IPS DF 6.9 (cell line): Measurements from ENCODE around the gene ADARB1.

Experiments used
- DNase-seq: peaks from one replicate; pipeline ENCODE4 v3.0.0-alpha.2; 2013; ENCODE audit warnings: low read depth, low spot score
- H3K27ac ChIP-seq: one replicate; pipeline ENCODE4 v1.5.1; 2013; ENCODE audit warnings: low read length, control low read depth
- H3K27me3 ChIP-seq: 2 replicates; pipeline ENCODE4 v1.6.1; 2013; ENCODE audit warnings: mild to moderate bottlenecking, low read length; ENCODE audit not compliant: control insufficient read depth, insufficient read depth
- H3K36me3 ChIP-seq: 2 replicates; pipeline ENCODE4 v1.6.1; 2013; ENCODE audit warnings: low read length; ENCODE audit not compliant: control insufficient read depth, insufficient read depth
- H3K4me1 ChIP-seq: 2 replicates; pipeline ENCODE4 v1.6.1; 2013; ENCODE audit warnings: low read length; ENCODE audit not compliant: control insufficient read depth, insufficient read depth
- H3K4me3 ChIP-seq: 2 replicates; pipeline ENCODE4 v1.5.1; 2013; ENCODE audit warnings: mild to moderate bottlenecking, low read length
- H3K9me3 ChIP-seq: 2 replicates; pipeline ENCODE4 v1.6.1; 2013; ENCODE audit warnings: low read length, inconsistent platforms; ENCODE audit not compliant: control insufficient read depth, insufficient read depth
- WGBS: extraction: QIAGEN DNeasy Blood & Tissue Kit; methylation state at CpG from one replicate; pipeline ENCODE4 v1.1.7; 2013; ENCODE audit warnings: mixed read lengths, missing lambda C conversion rate; ENCODE audit not compliant: insufficient read length, insufficient coverage; 5-methylcytosine and 5-hydroxymethylcytosine counted together

The ADARB1 gene

DNA sequence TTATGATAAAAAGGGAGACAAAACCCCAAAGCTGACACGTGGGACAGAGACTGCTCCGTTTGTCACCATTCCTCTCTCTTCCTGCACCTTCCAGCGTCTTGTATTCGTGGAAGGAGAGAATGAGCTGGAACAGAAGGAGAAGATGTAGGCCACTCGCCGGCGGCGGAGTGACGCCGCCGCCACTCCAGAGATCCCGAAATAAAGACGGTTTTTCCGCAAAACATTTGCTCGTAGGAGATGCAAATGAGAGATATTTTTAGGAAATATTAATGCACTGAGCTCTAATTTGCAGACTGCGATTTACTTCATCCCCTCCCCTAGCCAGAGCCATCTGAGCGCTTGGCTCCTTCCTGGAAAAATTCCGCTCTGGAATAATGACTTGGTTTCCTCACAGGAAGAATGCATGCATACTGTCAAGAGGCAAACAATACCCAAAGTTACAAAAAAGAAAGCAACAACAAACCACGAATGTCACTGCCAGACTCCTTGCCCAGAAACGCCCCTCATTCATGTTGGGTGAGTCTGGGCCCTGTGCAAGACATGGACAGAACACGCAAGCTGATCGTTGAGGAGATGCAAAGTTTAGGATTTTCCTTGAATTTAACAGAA is 18.0 kb upstream of the ADARB1 start:
- H3K27ac ChIP-seq, result no peak overlapping the region
- no peak overlapping the region for H3K4me3 ChIP-seq
- no peaks in the 10 kb centered on the region for H3K9me3 ChIP-seq
- no peak for DNase-seq
- H3K4me1 ChIP-seq, result peaks cover 5% of the 10 kb centered on the region
- no peaks in the 10 kb centered on the region for H3K36me3 ChIP-seq
- no peaks in the 10 kb centered on the region for H3K27me3 ChIP-seq
- WGBS, result no CpG with 5 or more reads among the region's 22 CpGs

DNA sequence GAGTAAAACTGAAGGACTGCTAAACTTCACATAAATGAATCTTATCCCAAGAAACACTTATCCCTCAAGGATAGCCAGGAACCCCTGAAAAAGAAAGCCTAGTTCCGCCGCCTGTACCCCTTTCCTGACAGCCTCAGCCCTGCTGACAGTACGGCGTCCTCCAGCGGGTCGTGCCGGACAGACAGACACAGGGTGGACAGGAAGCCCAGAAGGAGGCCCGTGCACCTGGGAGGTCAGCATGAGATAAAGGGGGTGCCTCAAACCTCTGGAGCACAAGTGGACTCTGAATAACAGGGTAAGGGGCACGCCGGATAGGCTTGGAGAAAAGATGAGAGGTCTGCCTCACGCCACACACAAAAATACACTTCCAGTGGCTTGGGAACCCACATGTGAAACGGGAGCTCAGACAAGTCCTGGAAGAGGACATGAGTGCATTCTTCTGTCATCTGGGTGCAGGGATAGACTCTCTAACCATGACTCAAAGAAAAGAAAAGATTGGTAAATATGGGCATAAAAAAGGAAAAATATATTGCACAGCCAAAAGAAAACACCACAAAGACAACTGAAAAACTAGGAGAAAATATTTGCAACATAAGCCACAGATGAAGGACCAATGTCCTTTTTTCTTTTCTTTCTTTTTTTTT is 17.3 kb upstream of the ADARB1 start:
- no peaks in the 10 kb centered on the region for H3K27me3 ChIP-seq
- DNase-seq, result no peak
- H3K9me3 ChIP-seq, result no peaks in the 10 kb centered on the region
- WGBS, result no CpG with 5 or more reads among the region's 12 CpGs
- H3K4me3 ChIP-seq, result no peak overlapping the region
- H3K36me3 ChIP-seq, result no peaks in the 10 kb centered on the region
- H3K27ac ChIP-seq, result no peak overlapping the region
- peaks cover 1% of the 10 kb centered on the region; the same call in 1 of the 2 replicates for H3K4me1 ChIP-seq

DNA sequence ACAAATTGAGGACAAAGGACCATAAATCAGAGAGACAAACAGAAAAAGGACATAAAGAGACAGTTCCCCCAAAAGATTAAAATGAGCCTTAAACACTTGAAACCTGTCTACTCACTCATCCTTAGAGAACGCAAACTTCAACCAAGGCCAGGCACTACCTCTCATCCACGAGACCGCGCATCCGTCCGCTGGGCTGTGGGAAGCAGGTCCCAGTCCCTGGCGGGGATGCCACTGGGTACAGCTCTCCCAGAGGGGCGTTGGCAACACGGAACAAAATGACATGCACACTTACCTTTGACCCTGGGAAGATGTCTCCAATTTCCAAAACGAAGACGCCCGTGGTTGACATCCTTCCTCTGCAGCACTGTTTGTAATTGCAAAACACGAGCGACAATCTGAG is 16.5 kb upstream of the ADARB1 start:
- Histone ChIP-seq H3K27ac (no peak overlapping the region), H3K27me3 (no peaks in the 10 kb centered on the region), H3K9me3 (no peaks in the 10 kb centered on the region), H3K4me1 (peaks cover 1% of the 10 kb centered on the region; the same call in 1 of the 2 replicates), H3K36me3 (no peaks in the 10 kb centered on the region), H3K4me3 (no peak overlapping the region)
- DNase-seq, result no peak
- no CpG with 5 or more reads among the region's 14 CpGs for WGBS

DNA sequence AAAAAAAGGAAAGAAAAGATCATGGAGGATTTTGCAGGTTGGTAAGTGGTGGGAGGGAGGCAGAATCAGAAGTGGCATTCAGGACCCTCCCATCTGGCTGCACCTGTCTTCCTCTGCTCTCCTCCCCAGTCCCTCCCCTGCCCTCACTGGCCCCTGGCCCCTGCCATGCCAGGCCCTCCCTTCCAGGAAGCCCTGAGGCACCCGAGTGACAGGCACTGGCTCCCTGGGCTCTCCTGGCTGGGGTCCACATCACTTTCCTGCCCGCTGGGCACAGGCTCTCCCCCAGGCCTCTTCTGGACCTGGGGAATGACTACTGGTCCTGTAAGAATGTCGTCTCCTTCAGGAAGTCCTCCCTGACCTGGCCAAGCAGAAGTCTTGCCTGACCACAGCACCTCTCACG is 15.3 kb upstream of the ADARB1 start:
- WGBS, result no CpG with 5 or more reads among the region's 4 CpGs
- no peak overlapping the region for H3K27ac ChIP-seq
- H3K4me3 ChIP-seq, result no peak overlapping the region

DNA sequence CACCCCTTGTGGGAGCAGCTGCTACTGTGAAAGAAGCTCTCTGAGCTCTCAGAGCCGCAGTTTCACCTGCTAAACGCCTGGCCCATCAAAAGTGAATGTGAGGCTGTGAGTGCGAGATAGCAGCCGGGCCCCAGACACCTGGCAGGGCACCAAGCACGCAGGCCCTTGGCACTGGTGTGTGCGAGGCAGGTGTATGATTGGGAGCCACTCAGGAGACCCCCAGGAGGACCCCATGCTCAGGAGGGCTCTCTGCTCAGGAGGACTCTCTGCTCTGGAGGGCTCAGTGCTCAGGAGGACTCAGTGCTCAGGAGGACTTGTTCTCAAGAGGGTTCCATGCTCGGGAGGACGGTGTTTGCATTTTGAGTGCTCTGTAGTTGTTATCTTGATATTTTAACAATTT is 14.3 kb upstream of the ADARB1 start:
- Histone ChIP-seq H3K9me3 (no peaks in the 10 kb centered on the region), H3K36me3 (no peaks in the 10 kb centered on the region), H3K27ac (no peak overlapping the region), H3K4me1 (peaks cover 7% of the 10 kb centered on the region), H3K27me3 (no peaks in the 10 kb centered on the region), H3K4me3 (no peak overlapping the region)
- no peak for DNase-seq
- no CpG with 5 or more reads among the region's 8 CpGs for WGBS

More for the DNA sequence above, 15.3 kb upstream of the ADARB1 start:
- H3K4me1 ChIP-seq, result peaks cover 3% of the 10 kb centered on the region; the same call in 1 of the 2 replicates
- DNase-seq, result no peak
- no peaks in the 10 kb centered on the region for H3K36me3 ChIP-seq
- H3K9me3 ChIP-seq, result no peaks in the 10 kb centered on the region
- H3K27me3 ChIP-seq, result no peaks in the 10 kb centered on the region

DNA sequence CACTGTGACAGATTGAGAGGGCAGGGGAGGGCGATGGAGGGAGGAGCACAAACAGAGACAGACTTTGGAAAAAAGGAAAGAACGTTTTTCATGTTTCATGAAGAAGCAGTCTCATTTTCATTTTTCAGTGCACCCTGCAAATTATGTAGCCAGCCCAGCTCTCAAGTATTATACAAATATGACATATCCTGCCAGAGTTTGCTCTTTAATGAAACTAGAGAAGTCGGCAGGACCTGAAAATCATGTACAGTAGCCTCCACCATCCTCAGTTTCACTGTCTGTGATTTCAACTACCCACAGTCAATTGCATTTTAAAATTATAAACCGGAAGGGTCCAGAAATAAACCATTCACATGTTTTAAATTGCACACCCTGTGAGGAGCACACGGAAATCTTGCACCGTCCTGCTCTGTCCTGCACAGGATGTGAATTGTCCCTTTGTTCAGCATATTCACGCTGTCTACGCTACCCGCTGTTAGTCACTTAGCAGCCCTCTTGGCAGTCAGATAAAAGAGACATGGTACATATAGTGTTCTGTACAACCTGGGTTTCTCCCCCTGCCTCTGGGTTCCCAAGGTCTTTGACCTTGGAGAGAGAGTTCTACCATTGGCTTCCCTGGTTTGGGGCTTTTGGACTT is 13.6 kb upstream of the ADARB1 start:
- Histone ChIP-seq H3K36me3 (no peaks in the 10 kb centered on the region), H3K4me3 (no peak overlapping the region), H3K9me3 (no peaks in the 10 kb centered on the region), H3K27me3 (no peaks in the 10 kb centered on the region), H3K4me1 (peaks cover 8% of the 10 kb centered on the region), H3K27ac (no peak overlapping the region)
- no peak for DNase-seq
- no CpG with 5 or more reads among the region's 9 CpGs for WGBS

DNA sequence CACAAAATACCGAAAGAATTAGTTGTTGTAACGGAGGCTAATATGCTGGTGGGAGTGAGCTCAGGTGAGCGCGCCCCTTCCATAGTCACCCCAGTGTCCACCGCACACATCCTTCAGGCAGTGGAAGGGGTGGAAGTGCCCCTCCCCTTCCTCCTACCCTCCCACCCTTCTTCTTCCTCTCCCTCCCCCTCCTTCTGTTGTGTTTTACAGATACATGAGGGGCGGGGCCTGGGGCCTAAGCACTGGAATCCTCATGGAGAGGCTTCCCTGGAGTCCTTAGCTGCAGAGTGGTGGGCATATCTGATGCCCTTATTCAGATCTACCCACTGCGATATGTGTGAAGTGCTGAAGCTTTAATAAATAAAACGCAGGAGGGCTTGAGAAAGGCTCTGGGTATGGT is 10.3 kb upstream of the ADARB1 start:
- no CpG with 5 or more reads among the region's 8 CpGs for WGBS
- no peak for DNase-seq
- peaks cover 7% of the 10 kb centered on the region for H3K4me1 ChIP-seq
- H3K36me3 ChIP-seq, result no peaks in the 10 kb centered on the region
- no peak overlapping the region for H3K27ac ChIP-seq
- H3K9me3 ChIP-seq, result no peaks in the 10 kb centered on the region
- no peaks in the 10 kb centered on the region for H3K27me3 ChIP-seq
- no peak overlapping the region for H3K4me3 ChIP-seq

DNA sequence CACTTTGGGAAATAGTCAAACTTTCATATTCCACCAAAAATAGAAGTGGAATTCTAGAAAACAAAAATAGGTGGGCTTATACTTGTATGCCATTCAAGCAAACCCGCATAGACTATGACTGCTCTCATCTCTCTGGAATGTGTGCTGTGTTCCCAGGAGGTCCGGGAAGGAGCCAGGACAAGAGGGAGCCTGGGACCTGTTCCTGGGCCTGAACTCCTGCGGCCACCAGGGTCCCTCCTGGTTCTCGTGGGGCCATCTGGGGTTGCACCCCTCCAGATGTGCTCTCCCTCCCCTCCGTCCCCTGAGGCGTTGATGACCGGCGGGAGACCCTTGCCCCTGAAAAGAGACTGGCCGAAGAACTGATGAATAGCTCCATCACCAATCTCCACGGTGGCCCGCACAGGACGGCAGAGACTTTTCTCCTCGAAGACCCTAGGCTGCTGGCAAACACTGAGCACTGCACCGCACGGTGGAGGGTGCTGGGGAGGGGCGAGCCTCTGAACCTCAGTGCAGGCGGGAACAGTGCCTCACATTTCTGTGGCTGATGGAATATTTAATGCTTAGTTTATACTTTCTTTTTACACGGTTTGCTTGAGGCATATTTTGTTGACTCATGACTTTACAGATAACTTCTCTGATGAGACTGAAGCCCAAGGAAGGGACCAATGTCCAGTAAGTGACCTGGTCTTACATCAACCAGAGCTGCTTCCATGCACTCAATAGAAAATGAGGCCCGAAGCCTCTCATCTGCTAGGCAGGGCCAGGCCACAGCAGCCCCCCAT is 9.6 kb upstream of the ADARB1 start:
- peaks cover 7% of the 10 kb centered on the region for H3K4me1 ChIP-seq
- H3K27ac ChIP-seq, result no peak overlapping the region
- H3K36me3 ChIP-seq, result no peaks in the 10 kb centered on the region
- H3K27me3 ChIP-seq, result no peaks in the 10 kb centered on the region
- H3K9me3 ChIP-seq, result no peaks in the 10 kb centered on the region
- no CpG with 5 or more reads among the region's 19 CpGs for WGBS
- H3K4me3 ChIP-seq, result no peak overlapping the region; the same call in 1 of the 2 replicates
- no peak for DNase-seq

DNA sequence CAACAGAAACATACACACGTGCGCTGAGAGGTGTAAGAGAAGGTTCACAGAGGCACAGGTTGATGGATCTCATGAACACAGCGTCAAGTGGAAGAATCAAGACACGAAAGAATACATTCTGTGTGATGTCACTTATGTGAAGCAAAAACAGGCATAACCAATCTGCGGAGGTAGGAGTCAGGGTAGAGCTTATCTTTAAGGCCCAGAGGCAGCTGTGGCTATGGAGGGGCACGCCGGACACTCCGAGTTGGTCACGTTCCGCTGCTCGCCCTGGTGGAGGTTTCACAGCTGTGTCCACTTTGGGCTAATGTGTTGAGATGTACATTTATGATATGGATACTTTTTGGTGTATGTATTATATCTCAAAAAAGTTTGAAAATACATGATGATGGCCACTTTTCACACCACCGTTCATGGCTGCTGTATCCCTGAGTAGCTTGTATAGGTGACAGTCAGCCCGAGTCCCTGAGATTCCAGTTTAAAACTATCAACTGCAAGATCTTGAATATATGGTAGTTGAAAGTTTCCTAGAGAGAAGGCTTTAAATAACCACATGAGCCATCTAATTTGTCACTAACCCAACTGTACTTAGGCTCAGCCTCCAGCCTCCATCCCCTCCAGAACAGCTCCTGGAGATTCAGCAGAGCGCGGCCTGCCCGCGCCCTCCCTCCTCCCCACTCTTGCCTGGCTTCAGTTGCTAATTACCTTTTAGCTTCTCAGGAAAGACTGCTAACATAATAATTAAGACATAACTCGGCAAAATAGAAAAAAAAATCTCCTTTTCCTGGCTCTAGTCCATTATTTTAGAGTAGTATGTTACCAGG is 6.7 kb upstream of the ADARB1 start:
- no peak overlapping the region for H3K27ac ChIP-seq
- no peak overlapping the region for H3K4me3 ChIP-seq
- H3K27me3 ChIP-seq, result no peaks in the 10 kb centered on the region
- no peaks in the 10 kb centered on the region for H3K9me3 ChIP-seq
- no CpG with 5 or more reads among the region's 18 CpGs for WGBS
- no peaks in the 10 kb centered on the region for H3K36me3 ChIP-seq
- no peak for DNase-seq
- H3K4me1 ChIP-seq, result peaks cover 7% of the 10 kb centered on the region

DNA sequence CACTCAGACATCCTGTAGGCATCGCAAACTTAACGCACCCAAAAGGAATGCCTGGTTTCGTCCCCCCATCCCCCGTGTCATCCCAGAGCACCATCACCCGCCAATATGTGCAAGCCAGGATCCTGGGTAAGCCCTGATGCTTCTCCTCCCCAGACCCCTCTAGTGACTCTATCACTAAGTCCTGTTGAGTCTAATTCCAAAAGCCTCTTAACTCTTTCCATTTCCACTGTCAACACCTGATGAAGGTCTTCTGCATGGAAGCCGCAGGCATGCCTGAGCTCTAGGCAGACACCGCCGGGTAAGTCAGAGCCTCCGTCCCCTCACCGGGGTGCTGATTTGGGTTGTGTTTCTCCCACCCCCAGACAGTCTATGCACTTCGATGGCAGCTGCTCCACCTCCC is 5.3 kb upstream of the ADARB1 start:
- no CpG with 5 or more reads among the region's 11 CpGs for WGBS
- Histone ChIP-seq H3K27me3 (no peaks in the 10 kb centered on the region), H3K9me3 (no peaks in the 10 kb centered on the region), H3K4me1 (peaks cover 5% of the 10 kb centered on the region), H3K4me3 (no peak overlapping the region), H3K27ac (no peak overlapping the region), H3K36me3 (no peaks in the 10 kb centered on the region)
- no peak for DNase-seq
